HL-60 (cell line): ENCODE data around the gene HIKESHI.

ENCODE experiments used
- DNase-seq, 2 experiments: peaks; one replicate each; pipeline ENCODE4 v3.0.0-alpha.2; 2010 to 2020; ENCODE audit warnings: low read depth in 1 of 2, low spot score in 1 of 2
- H3K27ac ChIP-seq: fragments of 250-450 bp; sonication (Bioruptor Pico); replicated peaks from 2 replicates; pipeline ENCODE4 v1.5.1; 2020; ENCODE audit warnings: mild to moderate bottlenecking, moderate library complexity
- H3K27me3 ChIP-seq: fragments of 250-450 bp; sonication (Bioruptor Pico); 2 replicates; pipeline ENCODE4 v1.5.1; 2021; ENCODE audit warnings: mild to moderate bottlenecking, moderate library complexity; ENCODE audit not compliant: insufficient read depth, poor library complexity, severe bottlenecking
- H3K4me3 ChIP-seq: replicated peaks from 2 replicates; pipeline ENCODE4 v1.5.1; 2011; ENCODE audit warnings: mild to moderate bottlenecking, control low read depth, low read length; ENCODE audit not compliant: insufficient read depth
- GABPA ChIP-seq: IDR thresholded peaks from 2 replicates; pipeline ENCODE4 v1.6.1; 2012; ENCODE audit warnings: low read depth
- POLR2AphosphoS5 ChIP-seq: IDR thresholded peaks from 2 replicates; pipeline ENCODE4 v1.6.1; 2012; ENCODE audit warnings: low read depth
- SPI1 ChIP-seq: IDR thresholded peaks from 2 replicates; pipeline ENCODE4 v1.6.1; 2012; ENCODE audit warnings: low read depth, mild to moderate bottlenecking, borderline replicate concordance
- TF ChIP-seq, protein P1 (sequence below): IDR thresholded peaks from one replicate; pipeline ENCODE4 v1.5.1; 2011; ENCODE audit warnings: low read length, control low read depth, inconsistent platforms; ENCODE audit not compliant: insufficient read depth
- TF ChIP-seq, protein P2 (sequence below): IDR thresholded peaks from 2 replicates; pipeline ENCODE4 v1.6.1; 2012; ENCODE audit warnings: low read depth; ENCODE audit not compliant: insufficient replicate concordance

HIKESHI gene

GRCh38 chr11:86377972-86378371 lies 75.9 kb downstream of the HIKESHI start:
- Histone ChIP-seq H3K27ac (no peak overlapping the region), H3K27me3 (no peaks in the 10 kb centered on the region), H3K4me3 (no peak overlapping the region)
- DNase-seq, result no peak
- TF ChIP-seq, protein P1, sequence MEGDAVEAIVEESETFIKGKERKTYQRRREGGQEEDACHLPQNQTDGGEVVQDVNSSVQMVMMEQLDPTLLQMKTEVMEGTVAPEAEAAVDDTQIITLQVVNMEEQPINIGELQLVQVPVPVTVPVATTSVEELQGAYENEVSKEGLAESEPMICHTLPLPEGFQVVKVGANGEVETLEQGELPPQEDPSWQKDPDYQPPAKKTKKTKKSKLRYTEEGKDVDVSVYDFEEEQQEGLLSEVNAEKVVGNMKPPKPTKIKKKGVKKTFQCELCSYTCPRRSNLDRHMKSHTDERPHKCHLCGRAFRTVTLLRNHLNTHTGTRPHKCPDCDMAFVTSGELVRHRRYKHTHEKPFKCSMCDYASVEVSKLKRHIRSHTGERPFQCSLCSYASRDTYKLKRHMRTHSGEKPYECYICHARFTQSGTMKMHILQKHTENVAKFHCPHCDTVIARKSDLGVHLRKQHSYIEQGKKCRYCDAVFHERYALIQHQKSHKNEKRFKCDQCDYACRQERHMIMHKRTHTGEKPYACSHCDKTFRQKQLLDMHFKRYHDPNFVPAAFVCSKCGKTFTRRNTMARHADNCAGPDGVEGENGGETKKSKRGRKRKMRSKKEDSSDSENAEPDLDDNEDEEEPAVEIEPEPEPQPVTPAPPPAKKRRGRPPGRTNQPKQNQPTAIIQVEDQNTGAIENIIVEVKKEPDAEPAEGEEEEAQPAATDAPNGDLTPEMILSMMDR, result no peak
- TF ChIP-seq SPI1, result no peak

DNA sequence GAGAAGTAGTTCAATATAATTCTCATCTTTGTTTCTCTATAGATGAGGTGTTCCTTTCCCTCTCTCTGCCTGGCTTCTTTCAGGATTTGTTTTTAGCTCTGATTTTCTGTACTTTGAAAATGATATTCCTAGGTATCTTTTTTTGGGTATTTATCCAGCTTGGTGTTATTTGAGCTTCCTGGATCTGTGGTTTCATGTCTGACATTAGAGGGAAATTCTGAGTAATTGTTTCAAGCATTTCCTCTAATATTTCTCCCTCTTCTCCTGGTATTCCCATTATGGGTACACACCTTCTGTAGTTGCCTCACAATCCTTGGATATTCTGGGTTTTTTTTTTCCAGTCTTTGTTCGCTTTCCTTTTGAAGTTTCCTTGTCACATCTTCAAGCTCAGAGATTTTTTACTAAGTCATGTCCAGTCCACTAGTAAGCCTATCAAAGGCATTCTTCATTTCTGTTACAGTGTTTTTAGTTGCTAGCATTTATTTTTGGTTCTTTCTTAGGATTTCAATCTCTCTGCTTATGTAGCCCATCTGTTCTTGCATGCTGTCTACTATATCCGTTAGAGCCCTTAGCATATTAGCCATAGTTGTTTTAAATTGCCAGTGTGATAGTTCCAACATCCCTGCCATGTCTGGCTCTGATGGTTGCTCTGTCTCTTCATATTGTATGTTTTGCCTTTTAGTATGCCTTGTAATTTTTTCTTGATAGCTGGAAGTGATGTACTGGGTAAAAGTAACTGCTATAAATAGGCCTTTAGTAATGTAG lies 78.4 kb downstream of the HIKESHI start:
- TF ChIP-seq SPI1 (no peak), POLR2AphosphoS5 (no peak), GABPA (no peak)
- TF ChIP-seq, protein P2, sequence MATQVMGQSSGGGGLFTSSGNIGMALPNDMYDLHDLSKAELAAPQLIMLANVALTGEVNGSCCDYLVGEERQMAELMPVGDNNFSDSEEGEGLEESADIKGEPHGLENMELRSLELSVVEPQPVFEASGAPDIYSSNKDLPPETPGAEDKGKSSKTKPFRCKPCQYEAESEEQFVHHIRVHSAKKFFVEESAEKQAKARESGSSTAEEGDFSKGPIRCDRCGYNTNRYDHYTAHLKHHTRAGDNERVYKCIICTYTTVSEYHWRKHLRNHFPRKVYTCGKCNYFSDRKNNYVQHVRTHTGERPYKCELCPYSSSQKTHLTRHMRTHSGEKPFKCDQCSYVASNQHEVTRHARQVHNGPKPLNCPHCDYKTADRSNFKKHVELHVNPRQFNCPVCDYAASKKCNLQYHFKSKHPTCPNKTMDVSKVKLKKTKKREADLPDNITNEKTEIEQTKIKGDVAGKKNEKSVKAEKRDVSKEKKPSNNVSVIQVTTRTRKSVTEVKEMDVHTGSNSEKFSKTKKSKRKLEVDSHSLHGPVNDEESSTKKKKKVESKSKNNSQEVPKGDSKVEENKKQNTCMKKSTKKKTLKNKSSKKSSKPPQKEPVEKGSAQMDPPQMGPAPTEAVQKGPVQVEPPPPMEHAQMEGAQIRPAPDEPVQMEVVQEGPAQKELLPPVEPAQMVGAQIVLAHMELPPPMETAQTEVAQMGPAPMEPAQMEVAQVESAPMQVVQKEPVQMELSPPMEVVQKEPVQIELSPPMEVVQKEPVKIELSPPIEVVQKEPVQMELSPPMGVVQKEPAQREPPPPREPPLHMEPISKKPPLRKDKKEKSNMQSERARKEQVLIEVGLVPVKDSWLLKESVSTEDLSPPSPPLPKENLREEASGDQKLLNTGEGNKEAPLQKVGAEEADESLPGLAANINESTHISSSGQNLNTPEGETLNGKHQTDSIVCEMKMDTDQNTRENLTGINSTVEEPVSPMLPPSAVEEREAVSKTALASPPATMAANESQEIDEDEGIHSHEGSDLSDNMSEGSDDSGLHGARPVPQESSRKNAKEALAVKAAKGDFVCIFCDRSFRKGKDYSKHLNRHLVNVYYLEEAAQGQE, result no peak
- TF ChIP-seq, protein P1, result no peak
- DNase-seq, result no peak

GRCh38 chr11:86383041-86383955 lies 81.3 kb downstream of the HIKESHI start:
- TF ChIP-seq POLR2AphosphoS5, result no peak
- Histone ChIP-seq H3K27ac (no peak overlapping the region), H3K4me3 (no peak overlapping the region), H3K27me3 (no peaks in the 10 kb centered on the region)
- no peak for DNase-seq

More for the DNA sequence above, 78.4 kb downstream of the HIKESHI start:
- Histone ChIP-seq H3K27ac (no peak overlapping the region), H3K27me3 (no peaks in the 10 kb centered on the region), H3K4me3 (no peak overlapping the region)

DNA sequence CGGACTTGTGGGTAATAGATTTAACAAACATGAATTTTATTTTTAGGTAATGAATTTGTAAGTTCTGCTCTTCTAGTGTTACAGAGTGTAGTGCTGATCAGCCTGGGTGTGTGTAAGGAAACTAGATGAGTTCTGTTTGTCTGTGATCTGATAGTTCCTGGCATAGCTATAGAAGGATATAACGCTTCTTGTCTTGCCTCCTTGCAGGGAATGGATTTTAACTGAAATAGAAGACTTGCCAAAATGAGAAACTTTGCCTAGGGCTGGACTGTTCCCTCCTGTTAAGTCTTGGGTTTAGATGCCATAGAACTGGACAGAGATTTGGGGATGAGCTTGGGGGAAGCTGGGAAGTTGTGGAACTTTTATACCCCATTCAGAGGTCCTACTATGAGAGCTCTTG lies 84.2 kb downstream of the HIKESHI start:
- TF ChIP-seq GABPA, result no peak
- no peak for TF ChIP-seq SPI1
- no peak for TF ChIP-seq POLR2AphosphoS5
- TF ChIP-seq, protein P2, result no peak
- TF ChIP-seq, protein P1, result no peak
- Histone ChIP-seq H3K27ac (no peak overlapping the region), H3K27me3 (no peaks in the 10 kb centered on the region), H3K4me3 (no peak overlapping the region)
- no peak for DNase-seq
